Esophagus muscularis mucosa (tissue), 4 donors: ENCODE measurements around the gene GASK1A. TPM values are rescaled to one million over a fixed set of nuclear protein-coding genes. Genes with fewer than 3 reads are reported as not detected.

Experiments used
- DNase-seq: peaks from one replicate; pipeline ENCODE4 v3.0.0-alpha.2; 2017; ENCODE audit errors: extremely low spot score
- H3K27ac ChIP-seq, 4 donors: fragments of 200-600 bp; sonication (generic); replicated peaks in 1 of 4; 1 replicate in 3 of 4; 2 replicates in 1 of 4; pipeline ENCODE4 v1.5.1; 2016 to 2019; ENCODE audit warnings: mild to moderate bottlenecking in 1 of 4
- H3K27me3 ChIP-seq, 4 donors: fragments of 200-600 bp; sonication (generic); one replicate each; pipeline versions ENCODE4 v1.5.1 to v1.6.0; 2016 to 2019
- H3K36me3 ChIP-seq, 4 donors: fragments of 200-600 bp; sonication (generic); one replicate each; pipeline ENCODE4 v1.5.1; 2016 to 2019
- H3K4me1 ChIP-seq, 4 donors: fragments of 200-600 bp; sonication (generic); one replicate each; pipeline ENCODE4 v1.5.1; 2016 to 2019
- H3K4me3 ChIP-seq, 4 donors: fragments of 200-600 bp; sonication (generic); 1 replicate in 2 of 4; 2 replicates in 2 of 4; pipeline ENCODE4 v1.5.1; 2016 to 2019; ENCODE audit warnings: mild to moderate bottlenecking in 4 of 4, moderate library complexity in 1 of 4
- H3K9me3 ChIP-seq, 4 donors: fragments of 200-600 bp; sonication (generic); 1 replicate in 3 of 4; 2 replicates in 1 of 4; pipeline ENCODE4 v1.5.1; 2016 to 2019
- EP300 ChIP-seq: sonication (generic); formaldehyde crosslinking; IDR thresholded peaks from one replicate; pipeline ENCODE4 v1.6.1; 2017; ENCODE audit warnings: antibody characterized with exemption
- POLR2A ChIP-seq: fragments of 450-650 bp; IDR thresholded peaks from one replicate; pipeline ENCODE4 v1.6.1; 2017; ENCODE audit warnings: antibody characterized with exemption, moderate library complexity, mild to moderate bottlenecking, low read depth
- POLR2AphosphoS5 ChIP-seq, 2 donors: sonication (generic); formaldehyde crosslinking; IDR thresholded peaks; one replicate each; pipeline ENCODE4 v1.6.1; 2017; ENCODE audit warnings: antibody characterized with exemption in 2 of 2
- WGBS: methylation state at CpG from one replicate; pipeline ENCODE4 v1.1.5; 2018; 5-methylcytosine and 5-hydroxymethylcytosine counted together
- intact Hi-C: fragments of 100-400 bp; cut with DNase I; formaldehyde crosslinking; loops from one replicate; pipeline ENCODE4 v1.15.1; 2023
- total RNA-seq, 4 donors: library from RNA; depleted of rRNA; stranded (reverse); fragments of >200 nt; gene quantifications; one replicate each; pipeline versions ENCODE4 v1.1.0 to v1.2.1, GENCODE V29; 2016
- TF ChIP-seq, protein P1 (sequence below), 3 experiments: fragments of 200-600 bp in 2 of 3; fragments of 450-650 bp in 1 of 3; sonication (generic) in 2 of 3; IDR thresholded peaks; one replicate each; pipeline ENCODE4 v1.5.1; 2017 to 2019; ENCODE audit warnings: antibody characterized with exemption in 3 of 3, mild to moderate bottlenecking in 2 of 3, moderate library complexity in 1 of 3

Gene GASK1A
- total RNA-seq, 4 donors from 2014 or later = 10.2 to 22.1 (median 15.8) TPM

DNA sequence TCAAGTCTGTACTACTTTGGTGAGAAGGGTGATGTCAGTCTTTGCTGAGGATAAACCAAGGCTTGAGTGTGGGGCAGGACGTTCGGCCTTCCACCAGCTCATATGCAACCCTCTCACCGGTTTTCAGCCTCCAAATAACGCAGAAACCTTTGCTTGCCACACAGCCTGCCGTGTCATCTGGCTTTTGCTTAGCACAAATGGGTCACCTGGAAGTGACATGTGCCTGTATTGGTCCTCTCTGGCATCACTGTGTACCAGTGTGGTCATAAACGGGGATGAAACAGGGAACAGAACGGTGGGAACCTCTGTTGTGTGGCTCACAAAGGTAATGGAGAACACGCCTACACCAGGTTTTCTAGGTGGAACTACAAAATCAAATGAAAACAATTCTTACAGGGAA, 119.7 kb downstream of the GASK1A start:
- 92% methylated on average over 8 of the region's 8 CpGs for WGBS
- intact Hi-C loops = no loop called here

GRCh38 chr3:43102773-43103480, 123.8 kb downstream of the GASK1A start:
- Histone ChIP-seq H3K9me3 (no peaks in the 10 kb centered on the region), H3K4me3 (no peak overlapping the region), H3K36me3 (peaks cover 0 to 3% (median 0%) of the 10 kb centered on the region in 4 donors), H3K27ac (no peak overlapping the region), H3K4me1 (peaks cover 7 to 40% (median 34%) of the 10 kb centered on the region in 4 donors), H3K27me3 (no peaks in the 10 kb centered on the region)
- TF ChIP-seq, protein P1, sequence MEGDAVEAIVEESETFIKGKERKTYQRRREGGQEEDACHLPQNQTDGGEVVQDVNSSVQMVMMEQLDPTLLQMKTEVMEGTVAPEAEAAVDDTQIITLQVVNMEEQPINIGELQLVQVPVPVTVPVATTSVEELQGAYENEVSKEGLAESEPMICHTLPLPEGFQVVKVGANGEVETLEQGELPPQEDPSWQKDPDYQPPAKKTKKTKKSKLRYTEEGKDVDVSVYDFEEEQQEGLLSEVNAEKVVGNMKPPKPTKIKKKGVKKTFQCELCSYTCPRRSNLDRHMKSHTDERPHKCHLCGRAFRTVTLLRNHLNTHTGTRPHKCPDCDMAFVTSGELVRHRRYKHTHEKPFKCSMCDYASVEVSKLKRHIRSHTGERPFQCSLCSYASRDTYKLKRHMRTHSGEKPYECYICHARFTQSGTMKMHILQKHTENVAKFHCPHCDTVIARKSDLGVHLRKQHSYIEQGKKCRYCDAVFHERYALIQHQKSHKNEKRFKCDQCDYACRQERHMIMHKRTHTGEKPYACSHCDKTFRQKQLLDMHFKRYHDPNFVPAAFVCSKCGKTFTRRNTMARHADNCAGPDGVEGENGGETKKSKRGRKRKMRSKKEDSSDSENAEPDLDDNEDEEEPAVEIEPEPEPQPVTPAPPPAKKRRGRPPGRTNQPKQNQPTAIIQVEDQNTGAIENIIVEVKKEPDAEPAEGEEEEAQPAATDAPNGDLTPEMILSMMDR (IDR thresholded peaks at IDR 0.05) = no peak
- TF ChIP-seq POLR2A (no peak), EP300 (no peak), POLR2AphosphoS5 (IDR thresholded peaks at IDR 0.05) (no peak)
- intact Hi-C loops = loop anchor here (5.0 kb wide), 1 partner anchor 49 kb away; no protein-coding TSS in a partner anchor
- no peak for DNase-seq
- WGBS = 67% methylated on average over 2 of the region's 2 CpGs

More for the DNA sequence above, 119.7 kb downstream of the GASK1A start:
- no peak for DNase-seq
- TF ChIP-seq POLR2A (no peak), EP300 (no peak), POLR2AphosphoS5 (IDR thresholded peaks at IDR 0.05) (no peak)
- TF ChIP-seq, protein P1 (IDR thresholded peaks at IDR 0.05) = no peak
- no peak overlapping the region for H3K4me3 ChIP-seq
- no peaks in the 10 kb centered on the region for H3K9me3 ChIP-seq
- peaks cover 9 to 31% (median 26%) of the 10 kb centered on the region in 4 donors for H3K4me1 ChIP-seq
- H3K36me3 ChIP-seq = peaks cover 0 to 3% (median 0%) of the 10 kb centered on the region in 4 donors
- no peak overlapping the region for H3K27ac ChIP-seq
- no peaks in the 10 kb centered on the region for H3K27me3 ChIP-seq

DNA sequence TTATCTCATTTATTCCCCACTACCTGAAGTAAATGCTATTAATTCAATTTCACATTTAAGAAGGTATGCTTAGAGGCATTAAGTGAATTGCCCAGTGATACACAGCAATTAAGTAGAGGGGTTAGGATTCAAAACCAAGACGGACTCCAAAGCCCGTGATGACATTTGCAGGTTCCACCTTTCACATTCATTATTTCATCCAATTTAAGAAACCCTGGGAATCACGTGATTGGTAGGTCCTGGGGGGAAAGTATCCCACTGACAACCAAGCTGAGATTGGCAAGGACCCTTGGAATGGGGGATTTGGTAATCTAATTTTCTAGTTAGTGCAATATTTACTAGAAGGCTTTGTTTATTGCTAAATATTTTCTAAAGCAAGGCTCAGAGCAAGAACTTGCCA, 124.9 kb downstream of the GASK1A start:
- Histone ChIP-seq H3K27ac (no peak overlapping the region), H3K4me1 (peaks cover 7 to 40% (median 34%) of the 10 kb centered on the region in 4 donors), H3K9me3 (no peaks in the 10 kb centered on the region), H3K36me3 (peaks cover 0 to 3% (median 0%) of the 10 kb centered on the region in 4 donors), H3K4me3 (peak overlapping the region in 1 of 4 donors; percentile 79), H3K27me3 (no peaks in the 10 kb centered on the region)
- DNase-seq = no peak
- intact Hi-C loops = loop anchor here (5.0 kb wide), 1 partner anchor 48 kb away; no protein-coding TSS in a partner anchor
- 62% methylated on average over 3 of the region's 3 CpGs for WGBS
- TF ChIP-seq POLR2A (no peak), EP300 (no peak), POLR2AphosphoS5 (IDR thresholded peaks at IDR 0.05) (no peak)
- TF ChIP-seq, protein P1 (IDR thresholded peaks at IDR 0.05) = no peak

GRCh38 chr3:43104660-43105595, 125.8 kb downstream of the GASK1A start:
- 51% methylated on average over 23 of the region's 33 CpGs for WGBS
- intact Hi-C loops = loop anchor here (5.0 kb wide), 1 partner anchor 47 kb away; no protein-coding TSS in a partner anchor
- peaks cover 0 to 3% (median 0%) of the 10 kb centered on the region in 4 donors for H3K36me3 ChIP-seq
- no peak for DNase-seq
- no peaks in the 10 kb centered on the region for H3K27me3 ChIP-seq
- H3K4me1 ChIP-seq = peaks cover 7 to 40% (median 34%) of the 10 kb centered on the region in 4 donors
- H3K27ac ChIP-seq = peak overlapping the region; percentile 68 to 78 (median 74)
- H3K9me3 ChIP-seq = no peaks in the 10 kb centered on the region
- H3K4me3 ChIP-seq = peak overlapping the region; percentile 79 to 91 (median 87)
- TF ChIP-seq POLR2AphosphoS5 (IDR thresholded peaks at IDR 0.05) = no peak
- TF ChIP-seq, protein P1 (IDR thresholded peaks at IDR 0.05) = no peak
- TF ChIP-seq POLR2A = no peak
- no peak for TF ChIP-seq EP300
